Lower leg skin (tissue), 4 donors: ENCODE results near the gene C21orf91. TPM values are rescaled to one million over a fixed set of nuclear protein-coding genes. Genes with fewer than 3 reads are reported as not detected.

Source experiments
- DNase-seq, 2 donors: peaks; one replicate each; pipeline ENCODE4 v3.0.0-alpha.2; 2019; ENCODE audit warnings: low spot score in 2 of 2
- H3K4me3 ChIP-seq: fragments of 200-600 bp; sonication (generic); 2 replicates; pipeline ENCODE4 v1.5.1; 2017; ENCODE audit warnings: mild to moderate bottlenecking, low read depth; ENCODE audit not compliant: poor library complexity, severe bottlenecking
- CTCF ChIP-seq, 3 donors: fragments of 450-650 bp; IDR thresholded peaks; one replicate each; pipeline ENCODE4 v1.5.1; 2016; ENCODE audit warnings: antibody characterized with exemption in 3 of 3, mild to moderate bottlenecking in 3 of 3, moderate library complexity in 2 of 3
- POLR2A ChIP-seq, 2 donors: fragments of 450-650 bp; IDR thresholded peaks; one replicate each; pipeline ENCODE4 v1.6.1; 2016 to 2017; ENCODE audit warnings: antibody characterized with exemption in 2 of 2, mild to moderate bottlenecking in 1 of 2, moderate library complexity in 1 of 2
- WGBS, 2 donors: methylation state at CpG; one replicate each; pipeline ENCODE4 v1.1.5; 2018; 5-methylcytosine and 5-hydroxymethylcytosine counted together
- intact Hi-C: fragments of 100-400 bp; cut with DNase I; formaldehyde crosslinking; loops from one replicate; pipeline ENCODE4 v1.15.0; 2023; ENCODE audit warnings: low total_unique reads
- total RNA-seq, 4 donors: library from RNA; depleted of rRNA; stranded (reverse); fragments of >200 nt; gene quantifications; one replicate each; pipeline ENCODE4 v1.1.0, GENCODE V29; 2016

Gene C21orf91
- total RNA-seq, 4 donors from 2014 or later = 14.1 to 24.5 (median 17.2) TPM

- TF ChIP-seq CTCF (IDR thresholded peaks at IDR 0.05) (no peak), POLR2A (IDR thresholded peaks at IDR 0.05) (no peak)
- no peak overlapping the region for H3K4me3 ChIP-seq
- intact Hi-C loops = no loop called here
- no peak for DNase-seq
- 64 to 67% methylated on average over 9 of the region's 9 CpGs for WGBS, 2 donors
Measured at GRCh38 chr21:17793246-17794123, 25.7 kb downstream of the C21orf91 start.

GRCh38 chr21:17789656-17790055 lies 29.5 kb downstream of the C21orf91 start:
- TF ChIP-seq POLR2A (IDR thresholded peaks at IDR 0.05) (no peak), CTCF (IDR thresholded peaks at IDR 0.05) (no peak)
- no peak overlapping the region for H3K4me3 ChIP-seq
- DNase-seq = no peak
- intact Hi-C loops = no loop called here
- 79 to 86% methylated on average over 3 of the region's 3 CpGs for WGBS, 2 donors

- no peak for TF ChIP-seq CTCF (IDR thresholded peaks at IDR 0.05)
- TF ChIP-seq POLR2A (IDR thresholded peaks at IDR 0.05) = no peak
- H3K4me3 ChIP-seq = no peak overlapping the region
- 32 to 47% methylated on average over 3 of the region's 3 CpGs for WGBS, 2 donors
- intact Hi-C loops = no loop called here
- no peak for DNase-seq
Measured at GRCh38 chr21:17789069-17789468, 30.1 kb downstream of the C21orf91 start.

- intact Hi-C loops = no loop called here
- DNase-seq = no peak
- WGBS, 2 donors = 91 to 92% methylated on average over 2 of the region's 2 CpGs
- TF ChIP-seq CTCF (IDR thresholded peaks at IDR 0.05) = no peak
- TF ChIP-seq POLR2A (IDR thresholded peaks at IDR 0.05) = no peak
- H3K4me3 ChIP-seq = no peak overlapping the region
Measured at GRCh38 chr21:17786851-17787181, 32.3 kb downstream of the C21orf91 start.

GRCh38 chr21:17786071-17786850 lies 32.9 kb downstream of the C21orf91 start:
- H3K4me3 ChIP-seq = no peak overlapping the region
- TF ChIP-seq CTCF (IDR thresholded peaks at IDR 0.05) (no peak), POLR2A (IDR thresholded peaks at IDR 0.05) (no peak)
- intact Hi-C loops = no loop called here
- DNase-seq = no peak
- WGBS, 2 donors = 87 to 95% methylated on average over 8 of the region's 8 CpGs
